ENCODE data around the gene ASRGL1. TPM values are rescaled to one million over a fixed set of nuclear protein-coding genes. Genes with fewer than 3 reads are reported as not detected.
A peak's percentile ranks its signal among the peaks of the same experiment; 100 is the strongest.
"Not testable (repeated sequence)": the region's sequence is repeated elsewhere in the genome, so short reads cannot be mapped to it uniquely, and the experiment has no call there.

The ASRGL1 gene
- total and polyA plus RNA-seq, 2 donors from 2014 or later: 62.2 to 85.6 TPM

- H3K27ac ChIP-seq (ENCODE audit: low read depth in 2 of 2, low read length in 2 of 2): no peak overlapping the region
- no peak overlapping the region for H3K9ac ChIP-seq (ENCODE audit: low read length in 3 of 3)
- peaks cover 3% of the 10 kb centered on the region for H3K27me3 ChIP-seq (ENCODE audit: control insufficient read depth, insufficient read depth, low read length)
- intact Hi-C loops (cut with DNase I): no loop called here
- no peaks in the 10 kb centered on the region for H3K36me3 ChIP-seq (ENCODE audit: control insufficient read depth in 2 of 3, insufficient read depth in 3 of 3, low read length in 3 of 3)
- DNase-seq (no peak), FAIRE-seq (no peak)
- H3K9me3 ChIP-seq (ENCODE audit: control insufficient read depth in 2 of 3, insufficient read depth in 1 of 3, low read length in 3 of 3): no peaks in the 10 kb centered on the region
- peaks cover 0 to 2% (median 0%) of the 10 kb centered on the region in 3 donors for H3K4me1 ChIP-seq (ENCODE audit: control insufficient read depth in 2 of 3, insufficient read depth in 2 of 3, low read depth in 1 of 3, low read length in 3 of 3)
- no peak overlapping the region for H3K4me3 ChIP-seq (ENCODE audit: low read length in 3 of 3)
- no peak for TF ChIP-seq CTCF (IDR thresholded peaks at IDR 0.05; ENCODE audit: borderline replicate concordance, extremely low read depth, insufficient read depth)
These were observed 3.5 kb upstream of the ASRGL1 start for GRCh38 chr11:62333768-62334167.

GRCh38 chr11:62336949-62337302 lies 322 bp upstream of the ASRGL1 start:
- Histone ChIP-seq H3K4me1 (ENCODE audit: control insufficient read depth in 2 of 3, insufficient read depth in 2 of 3, low read depth in 1 of 3, low read length in 3 of 3) (peaks cover 0 to 19% (median 8%) of the 10 kb centered on the region in 3 donors), H3K27ac (ENCODE audit: low read depth in 2 of 2, low read length in 2 of 2) (peak overlapping the region in 1 of 2 donors; percentile 65), H3K4me3 (ENCODE audit: low read length in 3 of 3) (peak overlapping the region; percentile 23 to 83 (median 30))
- H3K9me3 ChIP-seq (ENCODE audit: control insufficient read depth in 2 of 3, insufficient read depth in 1 of 3, low read length in 3 of 3); FAIRE-seq; intact Hi-C loops (cut with DNase I); DNase-seq; H3K36me3 ChIP-seq (ENCODE audit: control insufficient read depth in 2 of 3, insufficient read depth in 3 of 3, low read length in 3 of 3); H3K27me3 ChIP-seq (ENCODE audit: control insufficient read depth, insufficient read depth, low read length); H3K9ac ChIP-seq (ENCODE audit: low read length in 3 of 3): not testable (repeated sequence)

GRCh38 chr11:62338218-62338617 lies 970 bp downstream of the ASRGL1 start:
- Histone ChIP-seq H3K9me3 (ENCODE audit: control insufficient read depth in 2 of 3, insufficient read depth in 1 of 3, low read length in 3 of 3) (no peaks in the 10 kb centered on the region), H3K9ac (ENCODE audit: low read length in 3 of 3) (peak overlapping the region in 2 of 3 donors; percentile 44 to 60), H3K27me3 (ENCODE audit: control insufficient read depth, insufficient read depth, low read length) (peaks cover 3% of the 10 kb centered on the region), H3K36me3 (ENCODE audit: control insufficient read depth in 2 of 3, insufficient read depth in 3 of 3, low read length in 3 of 3) (no peaks in the 10 kb centered on the region), H3K4me3 (ENCODE audit: low read length in 3 of 3) (peak overlapping the region; percentile 23 to 83 (median 57)), H3K4me1 (ENCODE audit: control insufficient read depth in 2 of 3, insufficient read depth in 2 of 3, low read depth in 1 of 3, low read length in 3 of 3) (peaks cover 0 to 19% (median 10%) of the 10 kb centered on the region in 3 donors), H3K27ac (ENCODE audit: low read depth in 2 of 2, low read length in 2 of 2) (peak overlapping the region; percentile 44 to 81)
- no peak for FAIRE-seq
- intact Hi-C loops (cut with DNase I): no loop called here
- TF ChIP-seq CTCF (IDR thresholded peaks at IDR 0.05; ENCODE audit: borderline replicate concordance, extremely low read depth, insufficient read depth): no peak
- DNase-seq: no peak

GRCh38 chr11:62340269-62340901 lies 3.1 kb downstream of the ASRGL1 start:
- Histone ChIP-seq H3K9ac (ENCODE audit: low read length in 3 of 3) (no peak overlapping the region), H3K36me3 (ENCODE audit: control insufficient read depth in 2 of 3, insufficient read depth in 3 of 3, low read length in 3 of 3) (no peaks in the 10 kb centered on the region), H3K9me3 (ENCODE audit: control insufficient read depth in 2 of 3, insufficient read depth in 1 of 3, low read length in 3 of 3) (no peaks in the 10 kb centered on the region), H3K27ac (ENCODE audit: low read depth in 2 of 2, low read length in 2 of 2) (peak overlapping the region; percentile 39 to 71), H3K4me1 (ENCODE audit: control insufficient read depth in 2 of 3, insufficient read depth in 2 of 3, low read depth in 1 of 3, low read length in 3 of 3) (peaks cover 0 to 19% (median 10%) of the 10 kb centered on the region in 3 donors), H3K4me3 (ENCODE audit: low read length in 3 of 3) (peak overlapping the region in 1 of 3 donors; percentile 1), H3K27me3 (ENCODE audit: control insufficient read depth, insufficient read depth, low read length) (peaks cover 3% of the 10 kb centered on the region)
- no peak for FAIRE-seq
- TF ChIP-seq CTCF (IDR thresholded peaks at IDR 0.05; ENCODE audit: borderline replicate concordance, extremely low read depth, insufficient read depth): peak; percentile 62
- peak in 3 of 5 donors; percentile 44 to 63 (median 57) for DNase-seq
- intact Hi-C loops (cut with DNase I): no loop called here
